Prostate gland (tissue), 2 donors: Measurements from ENCODE around the gene SLC37A4.

ENCODE experiments used
- CTCF ChIP-seq, 4 experiments: fragments of 200-600 bp in 2 of 4; fragments of 450-650 bp in 2 of 4; sonication (generic) in 2 of 4; IDR thresholded peaks; 1 replicate in 3 of 4; 2 replicates in 1 of 4; pipeline ENCODE4 v1.5.1; 2016 to 2019; ENCODE audit warnings: antibody characterized with exemption in 4 of 4, mild to moderate bottlenecking in 2 of 4, moderate library complexity in 2 of 4
- POLR2A ChIP-seq: fragments of 450-650 bp; IDR thresholded peaks from one replicate; pipeline ENCODE4 v1.6.1; 2016; ENCODE audit warnings: antibody characterized with exemption, mild to moderate bottlenecking
- POLR2AphosphoS5 ChIP-seq: sonication (generic); formaldehyde crosslinking; IDR thresholded peaks from one replicate; pipeline ENCODE4 v1.6.1; 2017; ENCODE audit warnings: antibody characterized with exemption

GRCh38 chr11:119031912-119032280 is 1.2 kb upstream of the SLC37A4 start:
- TF ChIP-seq CTCF (IDR thresholded peaks at IDR 0.05) (no peak), POLR2AphosphoS5 (no peak), POLR2A (no peak)
